ENCODE results near the gene CCHCR1.
"Not testable (repeated sequence)": the region's sequence is repeated elsewhere in the genome, so short reads cannot be mapped to it uniquely, and the experiment has no call there.

The CCHCR1 gene

DNA sequence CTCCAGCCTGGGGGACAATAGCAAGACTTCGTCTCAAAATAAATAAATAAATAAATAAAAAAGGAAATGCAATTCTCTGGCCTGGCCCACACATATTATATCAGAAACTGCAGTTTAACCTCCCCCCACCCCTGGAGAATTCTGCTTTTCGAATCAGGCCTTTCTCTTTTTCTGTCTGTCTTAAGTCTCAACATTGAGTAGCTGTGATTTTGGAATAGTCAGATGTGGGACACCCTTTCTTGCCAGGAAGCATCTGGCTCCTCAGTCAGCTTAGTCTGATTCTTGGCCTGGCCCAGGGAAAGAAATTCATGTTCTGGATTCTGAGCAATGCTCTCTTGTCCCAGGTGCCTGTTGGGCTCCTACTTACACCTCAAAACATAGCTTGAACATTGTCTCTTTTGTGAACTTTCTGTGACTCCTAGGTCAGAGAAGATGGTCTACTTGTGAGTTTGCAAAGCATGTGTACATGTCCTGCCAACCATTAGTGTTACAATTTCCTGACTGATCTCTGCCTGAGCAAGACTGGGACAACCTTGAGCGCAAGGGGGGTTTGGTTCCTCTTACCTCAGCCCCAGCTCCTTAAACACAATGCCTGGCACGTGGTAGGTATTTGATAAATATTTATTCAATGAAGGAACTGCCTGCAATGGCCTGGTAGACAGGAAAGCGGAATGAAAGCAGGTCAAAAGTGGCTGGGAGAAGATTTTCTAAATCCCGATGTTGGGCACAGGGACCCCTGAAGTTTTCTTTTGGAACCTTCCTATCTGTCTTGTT, 36.6 kb upstream of the CCHCR1 start:
- no peaks in the 10 kb centered on the region for H3K9me3 ChIP-seq (ENCODE audit: control insufficient read depth, low read length)
- no peak overlapping the region for H3K4me3 ChIP-seq (ENCODE audit: extremely low read depth, insufficient read depth, low read length, poor library complexity, severe bottlenecking)
- no peaks in the 10 kb centered on the region for H3K36me3 ChIP-seq (ENCODE audit: control insufficient read depth, insufficient read depth, low read length)
- no peak overlapping the region for H3K27ac ChIP-seq (ENCODE audit: low read depth, low read length, severe bottlenecking)
- H3K4me1 ChIP-seq (ENCODE audit: control insufficient read depth, insufficient read depth, low read length, poor library complexity, severe bottlenecking): no peaks in the 10 kb centered on the region
- 85 to 86% methylated on average over 1 to 3 of the region's 6 CpGs for WGBS, 2 experiments (ENCODE audit: insufficient coverage in 2 of 2)

DNA sequence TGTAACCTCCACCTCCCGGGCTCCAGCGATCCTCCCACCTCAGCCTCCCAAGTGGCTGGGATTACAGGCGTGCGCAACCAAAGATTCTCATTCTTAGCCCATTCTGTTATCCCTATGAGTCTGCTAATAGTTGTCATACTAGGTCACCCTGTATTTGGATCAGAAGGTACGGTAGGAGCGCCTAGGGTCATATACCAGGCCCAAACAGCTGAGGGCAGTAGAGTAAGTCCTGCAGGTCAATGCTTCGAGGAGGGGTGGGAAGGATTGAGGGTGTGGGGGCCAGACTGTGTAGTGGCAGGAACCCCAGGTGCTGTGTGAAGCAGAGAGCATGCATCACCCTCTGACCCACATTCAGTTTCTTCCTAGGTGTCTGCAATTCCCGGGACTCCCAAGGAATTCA, 35.6 kb upstream of the CCHCR1 start:
- 79 to 86% methylated on average over 7 of the region's 8 CpGs for WGBS, 2 experiments (ENCODE audit: insufficient coverage in 2 of 2)
- no peak overlapping the region for H3K27ac ChIP-seq (ENCODE audit: low read depth, low read length, severe bottlenecking)
- no peaks in the 10 kb centered on the region for H3K36me3 ChIP-seq (ENCODE audit: control insufficient read depth, insufficient read depth, low read length)
- no peaks in the 10 kb centered on the region for H3K4me1 ChIP-seq (ENCODE audit: control insufficient read depth, insufficient read depth, low read length, poor library complexity, severe bottlenecking)
- no peak overlapping the region for H3K4me3 ChIP-seq (ENCODE audit: extremely low read depth, insufficient read depth, low read length, poor library complexity, severe bottlenecking)
- H3K9me3 ChIP-seq (ENCODE audit: control insufficient read depth, low read length): no peaks in the 10 kb centered on the region

DNA sequence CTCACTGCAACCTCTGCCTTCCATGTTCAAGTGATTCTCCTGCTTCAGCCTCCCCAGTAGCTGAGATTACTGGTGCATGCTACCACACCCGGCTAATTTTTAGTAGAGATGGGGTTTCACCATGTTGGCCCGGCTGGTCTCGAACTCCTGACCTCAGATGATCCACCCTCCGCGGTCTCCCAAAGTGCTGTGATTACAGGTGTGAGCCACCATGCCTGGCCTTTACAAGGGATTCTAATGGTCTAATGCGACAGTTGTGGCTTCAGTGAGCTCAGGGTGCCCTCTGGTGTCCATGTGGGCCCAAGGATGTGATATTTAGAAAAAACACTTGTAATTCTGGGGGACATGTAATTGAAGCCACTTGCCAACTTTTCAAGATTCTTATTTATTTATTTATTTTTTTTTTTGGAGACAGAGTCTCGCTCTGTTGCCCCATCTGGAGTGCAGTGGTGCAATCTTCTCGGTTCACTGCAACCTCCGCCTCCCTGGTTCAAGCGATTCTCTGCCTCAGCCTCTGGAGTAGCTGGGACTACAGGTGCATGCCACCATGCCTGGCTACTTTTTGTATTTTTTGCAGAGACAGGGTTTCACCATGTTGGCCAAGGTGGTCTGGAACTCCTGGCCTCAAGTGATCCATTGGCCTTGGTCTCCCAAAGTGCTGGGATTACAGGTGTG, 35.0 kb upstream of the CCHCR1 start:
- not testable (repeated sequence) for H3K9me3 ChIP-seq (ENCODE audit: control insufficient read depth, low read length); H3K4me1 ChIP-seq (ENCODE audit: control insufficient read depth, insufficient read depth, low read length, poor library complexity, severe bottlenecking); H3K36me3 ChIP-seq (ENCODE audit: control insufficient read depth, insufficient read depth, low read length); H3K27ac ChIP-seq (ENCODE audit: low read depth, low read length, severe bottlenecking); H3K4me3 ChIP-seq (ENCODE audit: extremely low read depth, insufficient read depth, low read length, poor library complexity, severe bottlenecking)
- WGBS, 2 experiments (ENCODE audit: insufficient coverage in 2 of 2): 67 to 70% methylated on average over 10 of the region's 10 CpGs

DNA sequence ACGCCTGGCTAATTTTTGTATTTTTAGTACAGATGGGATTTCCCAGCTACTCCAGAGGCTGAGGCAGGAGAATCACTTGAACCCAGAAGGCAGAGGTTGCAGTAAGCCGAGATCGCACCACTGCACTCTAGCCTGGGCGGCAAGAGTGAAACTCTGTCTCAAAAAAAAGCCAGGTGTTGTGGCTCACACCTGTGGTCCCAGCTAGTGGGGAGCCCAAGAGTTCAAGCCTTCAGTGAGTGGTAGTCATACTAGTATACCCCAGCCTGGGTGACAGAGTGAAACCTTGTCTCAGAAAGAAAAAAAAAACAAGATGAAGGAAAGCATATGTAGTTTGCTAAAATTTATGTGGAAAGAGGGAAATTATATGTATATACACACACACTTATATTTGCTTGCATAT, 32.9 kb upstream of the CCHCR1 start:
- no peaks in the 10 kb centered on the region for H3K36me3 ChIP-seq (ENCODE audit: control insufficient read depth, insufficient read depth, low read length)
- no peak overlapping the region for H3K27ac ChIP-seq (ENCODE audit: low read depth, low read length, severe bottlenecking)
- H3K4me1 ChIP-seq (ENCODE audit: control insufficient read depth, insufficient read depth, low read length, poor library complexity, severe bottlenecking): no peaks in the 10 kb centered on the region
- WGBS, 2 experiments (ENCODE audit: insufficient coverage in 2 of 2): 68 to 87% methylated on average over 4 of the region's 4 CpGs
- no peaks in the 10 kb centered on the region for H3K9me3 ChIP-seq (ENCODE audit: control insufficient read depth, low read length)
- no peak overlapping the region for H3K4me3 ChIP-seq (ENCODE audit: extremely low read depth, insufficient read depth, low read length, poor library complexity, severe bottlenecking)

DNA sequence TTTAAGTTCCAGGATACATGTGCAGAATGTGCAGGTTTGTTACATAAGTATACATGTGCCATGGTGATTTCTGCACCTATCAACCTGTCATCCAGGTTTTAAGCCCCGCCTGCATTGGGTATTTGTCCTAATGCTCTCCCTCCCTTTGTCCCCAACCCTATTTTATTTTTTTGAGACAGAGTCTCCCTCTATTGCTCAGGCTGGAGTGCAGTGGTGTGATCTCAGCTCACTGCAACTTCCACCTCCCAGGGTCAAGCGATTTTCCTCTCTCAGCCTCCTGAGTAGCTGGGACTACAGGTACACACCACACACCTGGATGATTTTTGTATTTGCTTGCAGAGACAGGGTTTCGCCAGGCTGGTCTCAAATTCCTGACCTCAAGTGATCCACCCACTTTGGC, 31.6 kb upstream of the CCHCR1 start:
- H3K4me1 ChIP-seq (ENCODE audit: control insufficient read depth, insufficient read depth, low read length, poor library complexity, severe bottlenecking); H3K36me3 ChIP-seq (ENCODE audit: control insufficient read depth, insufficient read depth, low read length); H3K4me3 ChIP-seq (ENCODE audit: extremely low read depth, insufficient read depth, low read length, poor library complexity, severe bottlenecking); H3K27ac ChIP-seq (ENCODE audit: low read depth, low read length, severe bottlenecking); H3K9me3 ChIP-seq (ENCODE audit: control insufficient read depth, low read length): not testable (repeated sequence)
- 53 to 88% methylated on average over 2 of the region's 3 CpGs for WGBS, 2 experiments (ENCODE audit: insufficient coverage in 2 of 2)

DNA sequence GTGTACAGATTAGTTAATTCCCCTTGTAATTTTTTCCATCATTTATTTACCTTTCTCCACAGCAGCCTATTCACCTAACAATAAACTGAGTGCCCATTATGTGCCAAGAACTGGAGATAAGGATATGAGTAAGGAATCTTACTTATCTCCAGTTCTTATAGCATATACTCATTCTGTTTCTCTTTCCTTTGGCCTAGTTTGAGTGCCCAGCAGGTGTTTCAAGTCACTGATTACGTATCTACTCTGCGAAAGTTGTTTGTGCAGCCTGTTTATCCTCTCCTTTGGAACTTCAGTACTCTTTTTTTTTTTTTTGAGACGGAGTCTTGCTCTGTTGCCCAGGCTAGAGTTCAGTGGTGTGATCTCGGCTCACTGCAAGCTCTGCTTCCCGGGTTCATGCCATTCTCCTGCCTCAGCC, 30.2 kb upstream of the CCHCR1 start:
- Histone ChIP-seq H3K27ac (ENCODE audit: low read depth, low read length, severe bottlenecking) (no peak overlapping the region), H3K9me3 (ENCODE audit: control insufficient read depth, low read length) (no peaks in the 10 kb centered on the region), H3K4me3 (ENCODE audit: extremely low read depth, insufficient read depth, low read length, poor library complexity, severe bottlenecking) (no peak overlapping the region), H3K36me3 (ENCODE audit: control insufficient read depth, insufficient read depth, low read length) (no peaks in the 10 kb centered on the region), H3K4me1 (ENCODE audit: control insufficient read depth, insufficient read depth, low read length, poor library complexity, severe bottlenecking) (no peaks in the 10 kb centered on the region)
- WGBS, 2 experiments (ENCODE audit: insufficient coverage in 2 of 2): 88 to 100% methylated on average over 2 of the region's 5 CpGs

DNA sequence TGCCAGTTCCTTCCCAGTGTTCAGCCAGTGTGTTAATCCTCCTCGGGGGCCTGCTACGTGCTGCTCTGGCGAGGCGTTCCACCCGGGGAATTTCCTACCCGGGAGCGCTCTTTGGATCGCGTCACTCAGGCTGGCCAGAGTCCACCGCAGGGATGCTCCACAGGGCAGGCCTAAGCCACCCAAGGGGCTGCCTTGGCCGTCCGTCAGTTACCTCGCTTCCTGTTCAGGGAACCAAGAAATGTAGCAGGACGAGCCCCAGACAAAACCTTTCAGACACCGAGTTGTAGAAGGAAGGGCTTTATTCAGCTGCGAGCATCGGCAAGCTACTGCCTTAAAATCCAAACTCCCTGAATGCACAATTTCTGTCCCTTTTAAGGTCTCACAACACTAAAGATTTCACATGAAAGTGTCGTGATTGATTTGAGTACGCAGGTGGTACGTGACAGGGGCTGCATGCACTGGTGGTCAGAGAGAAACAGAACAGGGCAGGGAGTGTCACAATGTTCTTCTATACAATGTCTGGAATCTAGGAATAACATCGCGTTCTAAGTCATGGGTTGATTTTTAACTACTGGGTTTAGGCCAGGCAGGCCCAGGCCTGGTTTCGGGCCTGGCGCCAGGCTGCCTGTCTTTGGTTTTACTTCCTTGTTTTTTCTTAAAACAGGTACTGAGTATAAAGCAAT, 28.6 kb upstream of the CCHCR1 start:
- WGBS, 2 experiments (ENCODE audit: insufficient coverage in 2 of 2): 96% methylated on average over 21 to 22 of the region's 24 CpGs
- Histone ChIP-seq H3K27ac (ENCODE audit: low read depth, low read length, severe bottlenecking) (no peak overlapping the region), H3K4me3 (ENCODE audit: extremely low read depth, insufficient read depth, low read length, poor library complexity, severe bottlenecking) (no peak overlapping the region), H3K9me3 (ENCODE audit: control insufficient read depth, low read length) (no peaks in the 10 kb centered on the region), H3K4me1 (ENCODE audit: control insufficient read depth, insufficient read depth, low read length, poor library complexity, severe bottlenecking) (no peaks in the 10 kb centered on the region), H3K36me3 (ENCODE audit: control insufficient read depth, insufficient read depth, low read length) (no peaks in the 10 kb centered on the region)

DNA sequence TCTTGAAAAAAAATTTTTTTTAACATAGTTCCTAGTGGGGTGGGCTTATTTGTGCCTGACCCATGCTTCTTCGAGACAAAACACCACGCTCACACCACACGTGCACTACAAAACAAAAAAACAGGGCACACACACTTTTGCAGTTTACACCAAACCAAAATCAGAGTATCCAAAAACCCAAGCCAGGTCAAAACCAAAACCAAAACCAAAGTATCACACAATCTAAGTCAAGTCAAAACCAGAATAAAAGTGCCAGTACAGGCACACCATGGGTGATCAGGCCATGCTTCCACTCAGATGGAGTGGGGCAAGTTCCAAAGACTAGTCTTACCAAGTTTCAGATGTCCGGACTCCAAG, 28.1 kb upstream of the CCHCR1 start:
- H3K4me3 ChIP-seq (ENCODE audit: extremely low read depth, insufficient read depth, low read length, poor library complexity, severe bottlenecking); H3K36me3 ChIP-seq (ENCODE audit: control insufficient read depth, insufficient read depth, low read length); H3K4me1 ChIP-seq (ENCODE audit: control insufficient read depth, insufficient read depth, low read length, poor library complexity, severe bottlenecking); H3K27ac ChIP-seq (ENCODE audit: low read depth, low read length, severe bottlenecking); H3K9me3 ChIP-seq (ENCODE audit: control insufficient read depth, low read length): not testable (repeated sequence)
- WGBS, 2 experiments (ENCODE audit: insufficient coverage in 2 of 2): 85 to 92% methylated on average over 1 to 2 of the region's 4 CpGs

DNA sequence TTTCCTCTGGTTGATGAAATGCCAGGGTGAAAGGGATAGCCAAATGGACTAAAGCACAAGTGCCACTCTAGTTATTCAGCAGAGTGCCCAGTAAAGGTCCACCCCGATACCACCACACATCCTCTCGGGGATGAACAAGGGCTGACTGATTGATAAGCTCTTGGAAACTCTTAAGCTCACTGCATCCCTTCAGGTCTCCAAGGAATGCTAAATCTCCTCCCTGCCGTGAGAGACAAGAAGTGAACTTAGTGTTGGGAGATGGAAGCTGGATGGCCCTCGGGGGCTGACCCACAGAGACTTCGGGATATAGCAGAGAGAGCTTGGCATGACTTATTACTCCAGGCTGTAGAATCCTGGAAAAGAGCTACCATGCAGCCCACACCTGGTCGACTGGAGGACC, 26.3 kb upstream of the CCHCR1 start:
- not testable (repeated sequence) for H3K9me3 ChIP-seq (ENCODE audit: control insufficient read depth, low read length); H3K4me1 ChIP-seq (ENCODE audit: control insufficient read depth, insufficient read depth, low read length, poor library complexity, severe bottlenecking); H3K4me3 ChIP-seq (ENCODE audit: extremely low read depth, insufficient read depth, low read length, poor library complexity, severe bottlenecking); H3K27ac ChIP-seq (ENCODE audit: low read depth, low read length, severe bottlenecking); H3K36me3 ChIP-seq (ENCODE audit: control insufficient read depth, insufficient read depth, low read length)
- WGBS, 2 experiments (ENCODE audit: insufficient coverage in 2 of 2): 53 to 69% methylated on average over 2 to 4 of the region's 6 CpGs

DNA sequence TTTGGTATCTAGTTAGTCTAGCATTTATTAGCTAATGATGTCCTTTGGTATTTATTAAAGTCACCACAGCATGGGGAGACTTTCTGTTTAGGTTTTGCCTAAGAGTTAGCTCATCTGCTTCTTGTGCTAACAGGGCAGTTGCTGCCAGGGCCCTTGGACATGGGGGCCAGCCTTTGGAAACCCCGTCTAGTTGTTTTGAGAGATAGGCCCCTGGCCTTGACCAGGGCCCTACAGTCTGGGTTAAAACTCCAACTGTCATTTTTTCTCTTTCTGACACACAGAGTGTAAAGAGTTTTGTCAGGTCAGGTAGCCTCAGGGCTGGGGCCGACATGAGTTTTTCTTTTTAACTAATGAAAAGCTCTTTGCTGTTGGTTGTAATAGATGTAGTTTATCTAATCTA, 25.7 kb upstream of the CCHCR1 start:
- not testable (repeated sequence) for H3K4me1 ChIP-seq (ENCODE audit: control insufficient read depth, insufficient read depth, low read length, poor library complexity, severe bottlenecking); H3K27ac ChIP-seq (ENCODE audit: low read depth, low read length, severe bottlenecking); H3K4me3 ChIP-seq (ENCODE audit: extremely low read depth, insufficient read depth, low read length, poor library complexity, severe bottlenecking); H3K9me3 ChIP-seq (ENCODE audit: control insufficient read depth, low read length); H3K36me3 ChIP-seq (ENCODE audit: control insufficient read depth, insufficient read depth, low read length)
- WGBS, 2 experiments (ENCODE audit: insufficient coverage in 2 of 2): 71 to 80% methylated on average over 1 of the region's 2 CpGs

DNA sequence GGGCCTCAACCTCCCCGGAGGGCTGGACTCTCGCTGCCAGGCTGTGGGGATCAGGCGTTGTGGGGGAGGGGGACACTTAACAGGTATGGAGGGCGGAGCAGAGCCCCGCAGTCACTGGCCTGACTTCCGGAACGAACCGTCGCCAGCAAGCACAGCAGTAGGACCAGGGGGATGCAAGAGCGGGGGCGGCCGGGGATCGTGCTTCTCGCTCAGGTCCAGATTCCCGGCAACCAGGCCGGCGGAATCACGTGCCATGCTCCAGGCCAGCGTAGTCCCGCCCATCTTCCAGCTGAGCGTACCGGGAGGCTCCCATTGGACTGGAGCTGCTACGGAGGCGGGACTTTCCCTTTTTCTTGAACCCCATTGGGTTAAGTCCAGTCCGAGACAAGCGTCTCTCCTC, 22.9 kb upstream of the CCHCR1 start:
- no peaks in the 10 kb centered on the region for H3K9me3 ChIP-seq (ENCODE audit: control insufficient read depth, low read length)
- no peaks in the 10 kb centered on the region for H3K36me3 ChIP-seq (ENCODE audit: control insufficient read depth, insufficient read depth, low read length)
- peaks cover 18% of the 10 kb centered on the region for H3K4me1 ChIP-seq (ENCODE audit: control insufficient read depth, insufficient read depth, low read length, poor library complexity, severe bottlenecking)
- no peak overlapping the region for H3K27ac ChIP-seq (ENCODE audit: low read depth, low read length, severe bottlenecking)
- WGBS, 2 experiments (ENCODE audit: insufficient coverage in 2 of 2): 96 to 97% methylated on average over 19 to 26 of the region's 26 CpGs
- H3K4me3 ChIP-seq (ENCODE audit: extremely low read depth, insufficient read depth, low read length, poor library complexity, severe bottlenecking): no peak overlapping the region

All from mesodermal cell (in vitro differentiated cells).